Kidney (tissue), 14 donors: Measurements from ENCODE around the gene ZBTB18. TPM values are rescaled to one million over a fixed set of nuclear protein-coding genes. Genes with fewer than 3 reads are reported as not detected.

Experiments
- DNase-seq, 5 donors: peaks; one replicate each; pipeline ENCODE4 v3.0.0-alpha.2; 2013 to 2020
- FAIRE-seq: peaks from 2 replicates; lab custom pipeline; 2012; peaks lifted over from hg19 to GRCh38; lab: Jason Lieb, UNC
- H3K27ac ChIP-seq, 2 donors: one replicate each; pipeline ENCODE4 v1.7.0; 2013; ENCODE audit warnings: low read depth in 2 of 2, low read length in 2 of 2, inconsistent platforms in 1 of 2
- H3K27me3 ChIP-seq: one replicate; pipeline ENCODE4 v1.7.1; 2013; ENCODE audit warnings: low read length, inconsistent platforms; ENCODE audit not compliant: control insufficient read depth, insufficient read depth
- H3K36me3 ChIP-seq, 3 donors: one replicate each; pipeline versions ENCODE4 v1.7.0 to v1.7.1; 2013; ENCODE audit warnings: low read length in 3 of 3, control low read depth in 1 of 3, inconsistent platforms in 1 of 3; ENCODE audit not compliant: insufficient read depth in 3 of 3, control insufficient read depth in 2 of 3
- H3K4me1 ChIP-seq, 3 donors: one replicate each; pipeline versions ENCODE4 v1.7.0 to v1.7.1; 2013; ENCODE audit warnings: low read length in 3 of 3, inconsistent platforms in 1 of 3, low read depth in 1 of 3; ENCODE audit not compliant: control insufficient read depth in 2 of 3, insufficient read depth in 2 of 3
- H3K4me3 ChIP-seq, 3 donors: one replicate each; pipeline versions ENCODE4 v1.7.0 to v1.8.1; 2013; ENCODE audit warnings: low read length in 3 of 3, control low read depth in 1 of 3, inconsistent platforms in 1 of 3
- H3K9ac ChIP-seq, 3 donors: one replicate each; pipeline versions ENCODE4 v1.7.0 to v1.7.1; 2013; ENCODE audit warnings: low read length in 3 of 3, control low read depth in 1 of 3, inconsistent platforms in 1 of 3
- H3K9me3 ChIP-seq, 3 donors: one replicate each; pipeline versions ENCODE4 v1.7.0 to v1.7.1; 2013; ENCODE audit warnings: low read length in 3 of 3, control low read depth in 1 of 3, inconsistent platforms in 1 of 3; ENCODE audit not compliant: control insufficient read depth in 2 of 3, insufficient read depth in 1 of 3
- intact Hi-C: fragments of 100-400 bp; cut with DNase I; formaldehyde crosslinking; loops from one replicate; pipeline ENCODE4 v1.11.1; 2022
- polyA plus RNA-seq: library from polyadenylated mRNA; stranded (reverse); fragments of 350-450 nt; fragmentation: Illumina TruSeq; extraction: RNeasy Lipid Tissue Mini Kit (QIAGEN cat#74804); gene quantifications from one replicate; pipeline ENCODE4 v1.2.3, GENCODE V29; 2014; ENCODE audit warnings: low read depth, low replicate concordance; ENCODE audit not compliant: insufficient read depth
- total RNA-seq: library from RNA; stranded (reverse); fragmentation: NEBNext Ultra II Directional; extraction: Animal tissue kit (Norgen Biotek cat#: 25700); gene quantifications from one replicate; pipeline ENCODE4 v1.2.1, GENCODE V29; 2021
- TF ChIP-seq, protein P1 (sequence below): IDR thresholded peaks from 3 replicates; pipeline ENCODE4 v1.5.1; 2012; ENCODE audit warnings: mild to moderate bottlenecking, moderate library complexity, borderline replicate concordance; ENCODE audit not compliant: insufficient read depth; ENCODE audit errors: extremely low read depth
- donor health status: control.
- donor health status: control.
- donor health status: control.
- donor health status: control.
- donor health status: control.
- donor health status: DM: yes; HTN: yes; CAD: no.
- donor health status: Normal renal cell carcinoma (clear cell type).

The ZBTB18 gene
- total and polyA plus RNA-seq, 2 donors from 2014 or later = 9.0 to 19.8 TPM

DNA sequence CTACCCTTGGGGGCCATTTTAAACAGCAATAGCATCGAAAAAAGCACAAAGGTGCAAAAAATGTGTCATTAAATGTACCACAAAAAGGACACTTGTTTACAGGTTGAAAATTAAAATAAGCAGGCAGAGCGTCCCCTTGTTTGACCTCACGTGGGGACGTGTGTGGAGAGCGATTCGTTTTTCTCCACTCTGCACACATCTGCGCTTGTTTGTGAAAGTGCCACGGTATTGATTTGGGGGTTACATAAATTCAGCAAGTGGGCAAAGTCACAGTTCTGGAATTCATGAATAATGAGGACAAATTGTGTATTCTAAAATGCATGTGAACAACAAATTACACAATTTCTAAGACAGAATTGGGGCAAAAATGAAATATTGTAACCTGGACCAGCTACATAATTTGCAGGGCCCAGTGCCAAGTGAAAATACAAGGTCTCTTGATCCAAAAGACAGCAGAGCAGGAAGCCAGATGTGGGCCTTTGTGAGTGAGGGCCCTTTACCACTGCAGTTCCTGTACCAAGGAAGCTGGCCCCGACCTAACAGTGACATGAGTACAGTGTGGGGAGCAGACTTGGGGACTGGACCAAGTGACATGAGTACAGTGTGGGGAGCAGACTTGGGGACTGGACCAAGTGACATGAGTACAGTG, 43.9 kb downstream of the ZBTB18 start:
- no peak overlapping the region for H3K9ac ChIP-seq
- peaks cover 0 to 7% (median 2%) of the 10 kb centered on the region in 3 donors for H3K4me1 ChIP-seq
- no peak for FAIRE-seq
- no peak overlapping the region for H3K27ac ChIP-seq
- TF ChIP-seq, protein P1, sequence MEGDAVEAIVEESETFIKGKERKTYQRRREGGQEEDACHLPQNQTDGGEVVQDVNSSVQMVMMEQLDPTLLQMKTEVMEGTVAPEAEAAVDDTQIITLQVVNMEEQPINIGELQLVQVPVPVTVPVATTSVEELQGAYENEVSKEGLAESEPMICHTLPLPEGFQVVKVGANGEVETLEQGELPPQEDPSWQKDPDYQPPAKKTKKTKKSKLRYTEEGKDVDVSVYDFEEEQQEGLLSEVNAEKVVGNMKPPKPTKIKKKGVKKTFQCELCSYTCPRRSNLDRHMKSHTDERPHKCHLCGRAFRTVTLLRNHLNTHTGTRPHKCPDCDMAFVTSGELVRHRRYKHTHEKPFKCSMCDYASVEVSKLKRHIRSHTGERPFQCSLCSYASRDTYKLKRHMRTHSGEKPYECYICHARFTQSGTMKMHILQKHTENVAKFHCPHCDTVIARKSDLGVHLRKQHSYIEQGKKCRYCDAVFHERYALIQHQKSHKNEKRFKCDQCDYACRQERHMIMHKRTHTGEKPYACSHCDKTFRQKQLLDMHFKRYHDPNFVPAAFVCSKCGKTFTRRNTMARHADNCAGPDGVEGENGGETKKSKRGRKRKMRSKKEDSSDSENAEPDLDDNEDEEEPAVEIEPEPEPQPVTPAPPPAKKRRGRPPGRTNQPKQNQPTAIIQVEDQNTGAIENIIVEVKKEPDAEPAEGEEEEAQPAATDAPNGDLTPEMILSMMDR = no peak
- H3K36me3 ChIP-seq = no peaks in the 10 kb centered on the region
- intact Hi-C loops = no loop called here
- no peak for DNase-seq
- H3K4me3 ChIP-seq = no peak overlapping the region
- peaks cover 11% of the 10 kb centered on the region for H3K27me3 ChIP-seq
- H3K9me3 ChIP-seq = peaks cover 0 to 6% (median 0%) of the 10 kb centered on the region in 3 donors

DNA sequence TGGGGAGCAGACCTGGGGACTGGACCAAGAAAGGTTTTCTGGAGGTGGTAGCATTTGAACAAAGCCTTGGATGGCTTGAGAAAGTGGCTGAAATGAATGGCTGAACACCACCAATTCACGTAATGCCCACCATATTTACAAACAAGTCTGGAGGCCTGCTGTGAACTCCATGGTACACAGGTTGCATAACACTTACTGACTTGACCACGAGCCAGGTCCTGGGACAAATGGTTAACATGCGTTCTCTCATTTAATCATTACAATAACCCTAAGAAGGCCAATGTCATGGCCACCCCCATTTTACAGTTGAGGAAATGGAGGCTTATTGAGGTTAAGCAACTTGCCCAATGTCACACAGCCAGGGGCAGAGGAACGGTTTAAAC, 44.4 kb downstream of the ZBTB18 start:
- Histone ChIP-seq H3K27ac (no peak overlapping the region), H3K4me3 (no peak overlapping the region), H3K36me3 (no peaks in the 10 kb centered on the region), H3K9me3 (peaks cover 0 to 6% (median 0%) of the 10 kb centered on the region in 3 donors), H3K4me1 (peaks cover 0 to 7% (median 2%) of the 10 kb centered on the region in 3 donors), H3K27me3 (peaks cover 11% of the 10 kb centered on the region), H3K9ac (no peak overlapping the region)
- FAIRE-seq (no peak), DNase-seq (no peak)
- TF ChIP-seq, protein P1 = no peak
- intact Hi-C loops = no loop called here

- Histone ChIP-seq H3K4me3 (no peak overlapping the region), H3K4me1 (peaks cover 0 to 7% (median 2%) of the 10 kb centered on the region in 3 donors), H3K9ac (no peak overlapping the region), H3K36me3 (no peaks in the 10 kb centered on the region), H3K9me3 (peaks cover 0 to 6% (median 0%) of the 10 kb centered on the region in 3 donors), H3K27me3 (peaks cover 11% of the 10 kb centered on the region), H3K27ac (no peak overlapping the region)
- intact Hi-C loops = no loop called here
- DNase-seq (no peak), FAIRE-seq (no peak)
- TF ChIP-seq, protein P1 = no peak
Observed at GRCh38 chr1:244096066-244096610, 45.1 kb downstream of the ZBTB18 start.
